Natural killer cell treated with Interleukin-12 subunit alpha and Interleukin-12 subunit beta and Interleukin-15 and Interleukin-18, amount 100 ng/mL, for 72 hours (primary cell): Measurements from ENCODE around the gene DIP2C. TPM values are rescaled to one million over a fixed set of nuclear protein-coding genes. Genes with fewer than 3 reads are reported as not detected.

ENCODE experiments used
- ATAC-seq, 2 donors: fragments of 150-1000 bp; cut with Tn5 transposase in 1 of 2; sonication (Bioruptor Pico), chemical (Tn5 transposase) in 1 of 2; 2 replicates each; pipeline ENCODE4 v1.10.0; 2021
- DNase-seq: peaks from one replicate; pipeline ENCODE4 v3.0.0; 2022; ENCODE audit warnings: low spot score
- H3K27ac Mint-ChIP-seq, 2 donors: 1 replicate in 1 of 2; 2 replicates in 1 of 2; pipeline ENCODE4 v1.8.0; 2022; ENCODE audit warnings: mixed read lengths in 2 of 2, mild to moderate bottlenecking in 1 of 2, moderate library complexity in 1 of 2
- H3K27me3 Mint-ChIP-seq, 2 donors: 1 replicate in 1 of 2; 2 replicates in 1 of 2; pipeline ENCODE4 v1.8.0; 2022; ENCODE audit warnings: mixed read lengths in 2 of 2
- H3K36me3 Mint-ChIP-seq: one replicate; pipeline ENCODE4 v1.8.0; 2022; ENCODE audit warnings: mixed read lengths
- H3K4me1 Mint-ChIP-seq, 2 donors: 1 replicate in 1 of 2; 2 replicates in 1 of 2; pipeline ENCODE4 v1.8.0; 2022; ENCODE audit warnings: low read depth in 2 of 2, mixed read lengths in 2 of 2, mild to moderate bottlenecking in 1 of 2
- H3K4me3 Mint-ChIP-seq: one replicate; pipeline ENCODE4 v1.8.0; 2022; ENCODE audit warnings: mixed read lengths
- H3K9me3 Mint-ChIP-seq: 2 replicates; pipeline ENCODE4 v1.8.0; 2022; ENCODE audit warnings: mixed read lengths
- total RNA-seq, 2 donors: library from RNA; stranded (reverse); gene quantifications; one replicate each; pipeline ENCODE4 v1.2.3, GENCODE V29; 2022

Gene DIP2C
- total RNA-seq, result under 1 TPM; 0.57 to 0.98 TPM

GRCh38 chr10:689452-690371 is at the start of gene DIP2C:
DIP2C (minus strand) TSS chr10:689668; CDS start chr10:689578, 90 bp downstream.
- peaks cover 44 to 55% of the 10 kb centered on the region in 2 donors for H3K27me3 Mint-ChIP-seq
- H3K4me1 Mint-ChIP-seq, result peaks cover 0 to 7% of the 10 kb centered on the region in 2 donors
- H3K4me3 Mint-ChIP-seq, result peak within 1 kb of the TSS; percentile 65
- no peaks in the 10 kb centered on the region for H3K9me3 Mint-ChIP-seq
- DNase-seq, result no peak
- no peaks in the 10 kb centered on the region for H3K36me3 Mint-ChIP-seq
- ATAC-seq, result peak; percentile 37 to 51
- H3K27ac Mint-ChIP-seq, result no peak within 1 kb of the TSS

GRCh38 chr10:734481-734880 is 45.0 kb upstream of the DIP2C start:
- no peaks in the 10 kb centered on the region for H3K4me1 Mint-ChIP-seq
- ATAC-seq (no peak), DNase-seq (no peak)
- no peak overlapping the region for H3K27ac Mint-ChIP-seq
- H3K36me3 Mint-ChIP-seq, result peaks cover 6% of the 10 kb centered on the region
- H3K4me3 Mint-ChIP-seq, result no peak overlapping the region
- H3K27me3 Mint-ChIP-seq, result peaks cover 8 to 23% of the 10 kb centered on the region in 2 donors
- H3K9me3 Mint-ChIP-seq, result no peaks in the 10 kb centered on the region

GRCh38 chr10:733086-733485 is 43.6 kb upstream of the DIP2C start:
- Mint-ChIP-seq H3K4me3 (no peak overlapping the region), H3K27me3 (peaks cover 8 to 23% of the 10 kb centered on the region in 2 donors), H3K36me3 (peaks cover 6% of the 10 kb centered on the region), H3K9me3 (no peaks in the 10 kb centered on the region), H3K27ac (no peak overlapping the region), H3K4me1 (no peaks in the 10 kb centered on the region)
- ATAC-seq, result no peak
- DNase-seq, result no peak

- no peak overlapping the region for H3K27ac Mint-ChIP-seq
- H3K27me3 Mint-ChIP-seq, result peaks cover 10 to 14% of the 10 kb centered on the region in 2 donors
- no peak for DNase-seq
- peak in 1 of 2 donors; percentile 31 for ATAC-seq
- no peaks in the 10 kb centered on the region for H3K36me3 Mint-ChIP-seq
- no peak overlapping the region for H3K4me3 Mint-ChIP-seq
- no peaks in the 10 kb centered on the region for H3K9me3 Mint-ChIP-seq
- H3K4me1 Mint-ChIP-seq, result no peaks in the 10 kb centered on the region
These were observed 39.7 kb upstream of the DIP2C start for GRCh38 chr10:729213-729612.

- no peaks in the 10 kb centered on the region for H3K9me3 Mint-ChIP-seq
- no peak overlapping the region for H3K27ac Mint-ChIP-seq
- DNase-seq (no peak), ATAC-seq (peak in 1 of 2 donors; percentile 61)
- no peaks in the 10 kb centered on the region for H3K36me3 Mint-ChIP-seq
- no peak overlapping the region for H3K4me3 Mint-ChIP-seq
- H3K27me3 Mint-ChIP-seq, result peaks cover 8% of the 10 kb centered on the region in 2 donors
- H3K4me1 Mint-ChIP-seq, result no peaks in the 10 kb centered on the region
These were observed 39.1 kb upstream of the DIP2C start for GRCh38 chr10:728603-729002.

GRCh38 chr10:727162-727790 is 37.8 kb upstream of the DIP2C start:
- Mint-ChIP-seq H3K36me3 (no peaks in the 10 kb centered on the region), H3K27ac (no peak overlapping the region), H3K4me3 (no peak overlapping the region), H3K27me3 (peaks cover 0 to 2% of the 10 kb centered on the region in 2 donors), H3K4me1 (no peaks in the 10 kb centered on the region), H3K9me3 (no peaks in the 10 kb centered on the region)
- ATAC-seq (peak in 1 of 2 donors; percentile 20), DNase-seq (no peak)

- no peak overlapping the region for H3K27ac Mint-ChIP-seq
- no peak for ATAC-seq
- H3K4me1 Mint-ChIP-seq, result no peaks in the 10 kb centered on the region
- H3K4me3 Mint-ChIP-seq, result no peak overlapping the region
- no peaks in the 10 kb centered on the region for H3K36me3 Mint-ChIP-seq
- DNase-seq, result no peak
- peaks cover under 1 to 2% of the 10 kb centered on the region in 2 donors for H3K27me3 Mint-ChIP-seq
- H3K9me3 Mint-ChIP-seq, result no peaks in the 10 kb centered on the region
These were observed 36.3 kb upstream of the DIP2C start for GRCh38 chr10:725786-726185.

- Mint-ChIP-seq H3K4me3 (no peak overlapping the region), H3K4me1 (no peaks in the 10 kb centered on the region), H3K36me3 (no peaks in the 10 kb centered on the region), H3K27me3 (peaks cover 5 to 6% of the 10 kb centered on the region in 2 donors), H3K27ac (no peak overlapping the region), H3K9me3 (no peaks in the 10 kb centered on the region)
- no peak for ATAC-seq
- no peak for DNase-seq
These were observed 35.8 kb upstream of the DIP2C start for GRCh38 chr10:725302-725701.

GRCh38 chr10:723973-724372 is 34.5 kb upstream of the DIP2C start:
- no peaks in the 10 kb centered on the region for H3K36me3 Mint-ChIP-seq
- H3K9me3 Mint-ChIP-seq, result no peaks in the 10 kb centered on the region
- DNase-seq (no peak), ATAC-seq (no peak)
- H3K27me3 Mint-ChIP-seq, result peaks cover 8% of the 10 kb centered on the region in 2 donors
- no peak overlapping the region for H3K27ac Mint-ChIP-seq
- H3K4me1 Mint-ChIP-seq, result no peaks in the 10 kb centered on the region
- no peak overlapping the region for H3K4me3 Mint-ChIP-seq

GRCh38 chr10:722281-723060 is 33.0 kb upstream of the DIP2C start:
- ATAC-seq, result no peak
- H3K4me3 Mint-ChIP-seq, result no peak overlapping the region
- DNase-seq, result no peak
- no peaks in the 10 kb centered on the region for H3K36me3 Mint-ChIP-seq
- no peaks in the 10 kb centered on the region for H3K9me3 Mint-ChIP-seq
- no peak overlapping the region for H3K27ac Mint-ChIP-seq
- peaks cover 8 to 12% of the 10 kb centered on the region in 2 donors for H3K27me3 Mint-ChIP-seq
- H3K4me1 Mint-ChIP-seq, result no peaks in the 10 kb centered on the region

GRCh38 chr10:718143-718700 is 28.8 kb upstream of the DIP2C start:
- ATAC-seq (no peak), DNase-seq (no peak)
- Mint-ChIP-seq H3K4me1 (no peaks in the 10 kb centered on the region), H3K27me3 (peaks cover 23 to 27% of the 10 kb centered on the region in 2 donors), H3K4me3 (no peak overlapping the region), H3K9me3 (peaks cover 3% of the 10 kb centered on the region), H3K27ac (no peak overlapping the region), H3K36me3 (no peaks in the 10 kb centered on the region)

- no peak for DNase-seq
- no peak overlapping the region for H3K27ac Mint-ChIP-seq
- H3K4me3 Mint-ChIP-seq, result no peak overlapping the region
- peaks cover 3% of the 10 kb centered on the region for H3K9me3 Mint-ChIP-seq
- peaks cover 23 to 34% of the 10 kb centered on the region in 2 donors for H3K27me3 Mint-ChIP-seq
- ATAC-seq, result no peak
- no peaks in the 10 kb centered on the region for H3K36me3 Mint-ChIP-seq
- no peaks in the 10 kb centered on the region for H3K4me1 Mint-ChIP-seq
These were observed 28.0 kb upstream of the DIP2C start for GRCh38 chr10:717458-717857.

GRCh38 chr10:716821-717220 is 27.4 kb upstream of the DIP2C start:
- H3K9me3 Mint-ChIP-seq, result peaks cover 3% of the 10 kb centered on the region
- no peak for ATAC-seq
- H3K27ac Mint-ChIP-seq, result no peak overlapping the region
- no peaks in the 10 kb centered on the region for H3K36me3 Mint-ChIP-seq
- no peak for DNase-seq
- peaks cover 23 to 34% of the 10 kb centered on the region in 2 donors for H3K27me3 Mint-ChIP-seq
- H3K4me3 Mint-ChIP-seq, result no peak overlapping the region
- no peaks in the 10 kb centered on the region for H3K4me1 Mint-ChIP-seq
